HG02642 (cell line): ENCODE data around the gene STK32B.
"Not testable (repeated sequence)": the region's sequence is repeated elsewhere in the genome, so short reads cannot be mapped to it uniquely, and the experiment has no call there.

Experiments used
- ATAC-seq: cut with Tn5 transposase; IDR thresholded peaks from one replicate; pipeline ENCODE4 v1.9.1; 2021; ENCODE audit warnings: mild to moderate bottlenecking; ENCODE audit not compliant: unreplicated experiment, poor library complexity

The STK32B gene

DNA sequence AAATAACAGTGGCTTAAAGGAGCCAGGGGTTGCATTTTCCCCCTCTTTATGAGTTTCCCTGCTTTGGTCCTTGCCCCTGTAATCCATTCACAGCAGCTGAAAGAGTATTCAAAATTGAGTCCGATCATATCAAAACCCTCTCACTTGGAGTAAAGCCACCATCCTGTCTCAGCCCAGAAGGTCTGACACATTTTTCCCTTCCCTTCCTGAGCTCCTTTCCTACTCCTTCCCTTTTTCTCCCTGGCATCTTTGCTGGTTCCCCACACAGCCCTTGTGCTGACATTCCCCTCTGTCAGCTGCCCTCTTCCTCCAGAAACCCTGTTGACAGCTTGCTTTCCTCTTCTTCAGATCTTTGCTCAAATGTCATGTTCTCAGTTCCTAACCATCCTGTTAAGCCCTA lies 361.5 kb downstream of the STK32B start:
- no peak for ATAC-seq

- ATAC-seq: no peak
Observed at GRCh38 chr4:5416637-5417036, 365.4 kb downstream of the STK32B start.

GRCh38 chr4:5420266-5420665 lies 369.0 kb downstream of the STK32B start:
- no peak for ATAC-seq

- no peak for ATAC-seq
Observed at GRCh38 chr4:5421416-5421815, 370.1 kb downstream of the STK32B start.

GRCh38 chr4:5422195-5422594 lies 370.9 kb downstream of the STK32B start:
- no peak for ATAC-seq

- no peak for ATAC-seq
Observed at GRCh38 chr4:5423670-5424069, 372.4 kb downstream of the STK32B start.

GRCh38 chr4:5424211-5424610 lies 372.9 kb downstream of the STK32B start:
- no peak for ATAC-seq

DNA sequence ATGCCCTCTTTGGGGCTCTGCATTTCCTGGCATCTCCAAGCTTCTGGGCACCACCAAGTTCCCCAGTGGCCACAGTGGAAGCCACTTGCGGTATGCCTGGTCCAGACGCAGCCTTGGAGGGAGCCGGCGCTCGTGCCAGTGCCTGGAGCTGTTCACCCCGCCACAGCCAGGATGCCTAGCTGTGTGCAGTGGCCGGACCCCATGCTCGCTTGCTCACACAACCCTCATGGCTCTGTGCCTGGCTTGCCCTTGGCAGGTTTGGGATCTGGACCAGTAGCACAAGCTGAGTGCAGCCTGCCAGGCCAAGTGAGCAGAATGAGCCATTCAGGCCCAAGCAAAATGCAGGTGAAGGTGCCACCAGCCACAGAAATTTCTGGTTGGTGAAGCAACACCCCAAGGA lies 373.6 kb downstream of the STK32B start:
- no peak for ATAC-seq

- no peak for ATAC-seq
Observed at GRCh38 chr4:5429747-5430146, 378.5 kb downstream of the STK32B start.

GRCh38 chr4:5433196-5433595 lies 381.9 kb downstream of the STK32B start:
- no peak for ATAC-seq

GRCh38 chr4:5435201-5435600 lies 383.9 kb downstream of the STK32B start:
- ATAC-seq: no peak

- no peak for ATAC-seq
Observed at GRCh38 chr4:5435823-5436222, 384.5 kb downstream of the STK32B start.

DNA sequence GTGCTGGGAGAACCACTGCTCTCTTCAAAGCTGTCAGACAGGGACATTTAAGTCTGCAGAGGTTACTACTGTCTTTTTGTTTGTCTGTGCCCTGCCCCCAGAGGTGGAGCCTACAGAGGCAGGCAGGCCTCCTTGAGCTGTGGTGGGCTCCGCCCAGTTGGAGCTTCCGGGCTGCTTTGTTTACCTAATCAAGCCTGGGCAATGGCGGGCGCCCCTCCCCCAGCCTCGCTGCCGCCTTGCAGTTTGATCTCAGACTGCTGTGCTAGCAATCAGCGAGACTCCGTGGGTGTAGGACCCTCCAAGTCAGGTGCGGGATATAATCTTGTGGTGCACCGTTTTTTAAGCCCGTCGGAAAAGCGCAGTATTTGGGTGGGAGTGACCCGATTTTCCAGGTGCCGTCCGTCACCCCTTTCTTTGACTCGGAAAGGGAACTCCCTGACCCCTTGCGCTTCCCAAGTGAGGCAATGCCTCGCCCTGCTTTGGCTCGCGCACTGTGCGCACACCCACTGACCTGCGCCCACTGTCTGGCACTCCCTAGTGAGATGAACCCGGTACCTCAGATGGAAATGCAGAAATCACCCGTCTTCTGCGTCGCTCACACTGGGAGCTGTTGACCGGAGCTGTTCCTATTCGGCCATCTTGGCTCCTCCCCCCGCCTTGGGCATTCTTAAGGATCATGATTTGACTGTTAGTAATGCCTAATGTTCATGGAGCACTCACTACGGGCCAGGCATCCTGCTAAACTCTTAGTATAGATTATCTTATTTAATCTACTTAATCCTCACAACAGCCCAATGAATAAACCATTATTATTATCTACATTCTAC lies 392.9 kb downstream of the STK32B start:
- ATAC-seq: not testable (repeated sequence)

DNA sequence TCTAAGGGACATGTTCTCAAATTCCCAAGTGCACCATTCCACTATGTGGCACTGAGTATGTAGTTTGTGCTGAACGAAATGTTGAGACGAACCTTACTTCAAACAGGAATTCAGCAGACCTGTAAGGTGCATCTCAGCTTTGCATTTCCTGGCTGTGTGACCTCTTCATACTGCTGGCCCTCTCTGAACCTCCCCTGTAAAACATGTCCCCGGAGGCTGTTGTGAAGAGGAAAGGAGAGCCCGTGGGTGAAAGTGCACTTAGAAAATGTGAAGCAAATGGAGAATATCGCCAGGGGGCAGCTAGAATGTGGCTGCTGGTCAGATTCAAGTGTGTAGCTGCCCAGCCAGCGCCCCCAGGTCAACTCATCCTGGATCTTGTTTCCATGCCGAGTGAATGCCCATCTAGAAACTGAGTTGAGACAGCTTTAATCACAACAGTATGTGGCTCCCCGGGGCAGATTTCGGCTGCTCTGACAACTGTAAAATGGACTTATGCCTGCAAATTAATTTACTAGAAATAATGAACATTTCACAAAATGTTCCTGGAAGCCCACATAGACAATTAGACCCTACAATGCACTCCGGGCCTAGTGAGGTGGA lies 393.7 kb downstream of the STK32B start:
- no peak for ATAC-seq

DNA sequence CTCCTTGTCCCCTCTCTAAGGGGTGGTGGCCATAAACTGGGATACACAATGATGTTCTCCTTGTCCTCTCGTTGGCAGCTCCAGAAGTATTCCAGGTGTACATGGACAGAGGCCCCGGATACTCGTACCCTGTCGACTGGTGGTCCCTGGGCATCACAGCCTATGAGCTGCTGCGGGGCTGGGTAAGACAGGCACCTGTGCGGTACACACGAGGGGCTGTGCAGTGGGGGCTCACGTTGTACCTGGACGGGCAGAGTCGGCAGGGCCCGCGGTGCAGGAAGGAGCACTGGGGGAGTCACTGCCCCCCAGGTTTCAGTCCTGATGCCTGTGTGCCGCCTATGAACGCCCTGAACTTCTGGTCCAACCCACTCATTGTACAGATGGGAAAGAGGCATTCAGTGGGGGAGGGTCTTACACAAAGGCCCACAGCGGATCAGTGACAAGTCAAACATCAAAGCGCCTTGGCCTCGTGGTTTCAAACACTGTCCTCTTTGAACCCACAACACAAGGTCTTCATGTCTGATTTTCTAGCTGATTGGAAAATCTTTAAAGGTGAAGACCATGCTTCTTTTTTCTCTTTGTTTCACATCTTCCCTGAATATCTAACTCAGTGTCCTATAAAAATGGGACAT lies 395.4 kb downstream of the STK32B start:
- no peak for ATAC-seq

DNA sequence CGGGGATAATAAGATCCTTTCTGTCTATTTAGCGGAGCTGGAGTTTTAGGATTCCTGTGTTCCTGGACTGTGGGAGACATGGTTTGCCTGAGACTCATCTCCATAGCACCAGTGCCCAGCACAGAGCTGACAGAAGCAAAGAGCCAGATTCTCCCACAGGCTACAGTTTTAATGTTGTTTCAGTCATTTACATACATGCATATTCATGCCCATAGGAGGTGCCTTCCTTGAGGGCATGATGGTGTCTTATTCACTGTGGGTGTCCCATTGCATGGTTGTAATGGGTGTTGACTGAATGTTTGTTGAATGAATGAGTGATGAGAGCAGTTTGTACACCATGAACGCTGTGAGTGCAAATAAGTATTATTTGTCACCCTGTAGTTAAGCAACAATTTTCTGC lies 396.5 kb downstream of the STK32B start:
- no peak for ATAC-seq

DNA sequence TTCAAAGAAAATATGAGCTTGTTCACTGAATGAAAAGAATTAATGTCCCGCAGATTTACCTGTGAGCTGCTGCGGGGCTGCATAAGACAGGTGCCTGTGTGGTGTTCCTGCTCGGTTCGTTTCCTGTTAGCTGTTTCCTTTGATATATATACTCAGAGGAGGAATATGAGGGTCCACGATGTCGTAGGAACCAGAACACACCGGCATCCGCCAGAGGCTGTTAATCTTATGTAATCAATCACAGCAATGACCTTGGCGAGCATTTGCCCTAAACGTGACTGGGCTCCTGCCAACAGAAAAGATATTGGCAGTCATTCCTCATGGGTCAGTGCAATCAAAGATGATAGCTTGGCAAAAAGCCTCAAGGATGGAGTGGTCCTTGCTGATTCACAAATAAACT lies 396.9 kb downstream of the STK32B start:
- ATAC-seq: no peak

GRCh38 chr4:5451243-5451642 lies 400.0 kb downstream of the STK32B start:
- no peak for ATAC-seq

DNA sequence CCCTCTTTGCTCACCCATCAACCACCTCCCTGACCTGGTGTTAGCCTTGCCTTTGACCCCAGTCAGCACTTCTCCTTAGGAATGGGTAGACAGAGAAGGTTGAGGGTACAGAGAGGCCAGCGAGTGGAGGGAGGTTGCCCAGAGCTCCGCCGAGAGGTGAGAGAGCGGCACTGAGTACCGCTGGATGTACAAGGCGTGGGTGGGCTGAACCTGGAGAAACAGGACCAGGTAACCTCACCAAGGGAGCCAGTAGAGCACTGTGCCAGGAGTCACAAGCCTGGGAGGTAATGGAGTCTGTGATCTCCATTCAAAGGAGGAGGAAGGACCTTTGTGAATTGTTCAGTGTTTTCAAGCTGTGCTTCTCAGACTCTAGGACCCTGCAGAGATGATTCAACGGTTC lies 400.9 kb downstream of the STK32B start:
- ATAC-seq: no peak

DNA sequence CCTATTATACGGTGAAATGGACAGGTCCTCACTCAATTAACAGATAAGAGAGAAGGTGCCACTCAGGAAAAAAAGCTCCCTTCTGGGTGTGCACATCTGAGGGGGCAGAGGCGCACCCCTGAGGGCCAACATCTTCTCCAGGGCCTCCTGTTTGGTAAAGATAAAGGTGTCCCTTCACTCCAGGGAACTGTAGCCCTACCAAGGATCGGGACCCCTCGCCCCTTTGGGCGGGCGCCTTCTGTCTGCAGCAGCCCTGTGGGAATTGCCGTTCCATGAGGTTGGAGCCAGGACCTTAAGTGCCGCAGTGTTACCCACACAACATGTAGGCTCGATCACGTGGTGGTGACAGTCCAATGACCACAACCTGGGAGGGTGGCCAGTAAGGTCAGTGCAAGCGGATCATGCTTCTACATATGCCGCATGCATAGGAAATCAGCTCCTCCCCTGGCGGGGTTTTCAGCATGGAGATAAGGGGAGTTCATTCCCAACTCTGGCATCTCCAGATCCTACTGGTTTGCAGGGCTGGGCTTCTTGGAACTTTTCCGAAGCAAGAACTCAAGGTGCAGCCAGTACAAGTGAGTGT lies 403.8 kb downstream of the STK32B start:
- no peak for ATAC-seq

DNA sequence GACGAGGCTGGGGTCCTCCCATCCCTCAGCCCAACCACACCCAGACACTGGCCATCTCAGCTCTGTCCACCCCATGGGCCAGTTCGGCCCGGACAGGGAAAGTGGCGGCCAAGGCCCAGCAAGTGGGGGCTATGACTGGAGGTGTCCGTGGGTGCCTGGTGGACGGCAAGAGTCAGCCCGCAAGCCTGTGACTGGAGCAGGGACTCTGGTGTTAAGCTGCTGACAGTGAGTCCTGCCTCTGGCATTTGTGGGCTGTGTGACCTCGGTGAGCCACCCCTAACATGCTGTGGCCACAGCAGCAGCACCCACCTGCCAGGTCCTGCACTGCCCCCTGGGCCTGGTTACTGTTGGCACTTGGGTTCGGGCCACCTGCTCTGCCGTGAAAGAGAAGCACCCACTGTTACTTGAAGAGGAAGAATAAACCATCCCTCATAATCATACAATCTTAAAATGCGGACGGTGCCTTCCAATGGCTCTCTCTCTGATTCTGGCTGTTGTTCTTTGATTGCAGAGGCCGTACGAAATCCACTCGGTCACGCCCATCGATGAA lies 405.1 kb downstream of the STK32B start:
- ATAC-seq: no peak
